Left lung (tissue), 10 donors: ENCODE measurements around the gene CMTM6. TPM values are rescaled to one million over a fixed set of nuclear protein-coding genes. Genes with fewer than 3 reads are reported as not detected.

Experiments used
- ATAC-seq: fragments of 200-7000 bp; cut with Tn5 transposase; one replicate; pipeline ENCODE4 v1.9.1; 2020; ENCODE audit warnings: moderate library complexity
- DNase-seq, 4 donors: peaks; one replicate each; pipeline ENCODE4 v3.0.0-alpha.2; 2013 to 2020
- H3K27ac ChIP-seq, 2 donors: fragments of 200-600 bp; sonication (generic) in 1 of 2; one replicate each; pipeline versions ENCODE4 v1.5.0 to v1.8.0; 2020 to 2021
- H3K27me3 ChIP-seq, 2 donors: fragments of 200-600 bp; sonication (generic) in 1 of 2; one replicate each; pipeline versions ENCODE4 v1.5.0 to v1.8.0; 2020 to 2021
- H3K36me3 ChIP-seq, 2 donors: fragments of 200-600 bp; sonication (generic) in 1 of 2; one replicate each; pipeline versions ENCODE4 v1.5.0 to v1.8.0; 2020 to 2021
- H3K4me1 ChIP-seq, 2 donors: fragments of 200-600 bp; one replicate each; pipeline ENCODE4 v1.8.0; 2021
- H3K4me3 ChIP-seq, 2 donors: fragments of 200-600 bp; sonication (generic) in 1 of 2; one replicate each; pipeline versions ENCODE4 v1.5.0 to v1.8.0; 2020 to 2021; ENCODE audit warnings: mild to moderate bottlenecking in 1 of 2
- H3K9me3 ChIP-seq, 2 donors: fragments of 200-600 bp; sonication (generic) in 1 of 2; one replicate each; pipeline versions ENCODE4 v1.5.0 to v1.8.0; 2020 to 2021
- intact Hi-C, 2 donors: fragments of 100-400 bp; cut with DNase I; formaldehyde crosslinking; loops; one replicate each; pipeline versions ENCODE4 v1.11.2 to v1.14.2; 2022
- microRNA-seq, 2 donors: library from miRNA; unstranded; fragments of <30 nt; microRNA quantifications; one replicate each; pipeline ENCODE4, GENCODE V29; 2019
- polyA plus RNA-seq, 6 donors: library from polyadenylated mRNA; unstranded; fragments of 120-200 nt; gene quantifications; one replicate each; pipeline ENCODE4 v1.2.1, GENCODE V29; 2013; ENCODE audit not compliant: insufficient read length in 6 of 6
- total RNA-seq, 2 donors: library from RNA; stranded (reverse); fragmentation: NEBNext Ultra II Directional; extraction: Animal tissue kit (Norgen Biotek cat#: 25700); gene quantifications; one replicate each; pipeline ENCODE4 v1.2.1, GENCODE V29; 2021
- TF ChIP-seq, protein P1 (sequence below), 2 donors: fragments of 200-600 bp; sonication (generic) in 1 of 2; IDR thresholded peaks; one replicate each; pipeline versions ENCODE4 v1.5.0 to v1.8.0; 2021; ENCODE audit warnings: antibody characterized with exemption in 2 of 2
- donor health status: DM: no; HTN: yes; CAD: no.
- donor health status: DM: no; HTN: no; CAD: no.

Gene CMTM6
- total and polyA plus RNA-seq, 8 donors, result 67.9 to 91.2 (median 75.0) TPM

- DNase-seq, result no peak
- Histone ChIP-seq H3K9me3 (no peaks in the 10 kb centered on the region), H3K36me3 (no peaks in the 10 kb centered on the region), H3K27ac (peak overlapping the region in 1 of 2 donors; percentile 67), H3K4me1 (peaks cover 3 to 62% of the 10 kb centered on the region in 2 donors), H3K4me3 (no peak overlapping the region), H3K27me3 (no peaks in the 10 kb centered on the region)
- TF ChIP-seq, protein P1, sequence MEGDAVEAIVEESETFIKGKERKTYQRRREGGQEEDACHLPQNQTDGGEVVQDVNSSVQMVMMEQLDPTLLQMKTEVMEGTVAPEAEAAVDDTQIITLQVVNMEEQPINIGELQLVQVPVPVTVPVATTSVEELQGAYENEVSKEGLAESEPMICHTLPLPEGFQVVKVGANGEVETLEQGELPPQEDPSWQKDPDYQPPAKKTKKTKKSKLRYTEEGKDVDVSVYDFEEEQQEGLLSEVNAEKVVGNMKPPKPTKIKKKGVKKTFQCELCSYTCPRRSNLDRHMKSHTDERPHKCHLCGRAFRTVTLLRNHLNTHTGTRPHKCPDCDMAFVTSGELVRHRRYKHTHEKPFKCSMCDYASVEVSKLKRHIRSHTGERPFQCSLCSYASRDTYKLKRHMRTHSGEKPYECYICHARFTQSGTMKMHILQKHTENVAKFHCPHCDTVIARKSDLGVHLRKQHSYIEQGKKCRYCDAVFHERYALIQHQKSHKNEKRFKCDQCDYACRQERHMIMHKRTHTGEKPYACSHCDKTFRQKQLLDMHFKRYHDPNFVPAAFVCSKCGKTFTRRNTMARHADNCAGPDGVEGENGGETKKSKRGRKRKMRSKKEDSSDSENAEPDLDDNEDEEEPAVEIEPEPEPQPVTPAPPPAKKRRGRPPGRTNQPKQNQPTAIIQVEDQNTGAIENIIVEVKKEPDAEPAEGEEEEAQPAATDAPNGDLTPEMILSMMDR (IDR thresholded peaks at IDR 0.05), result no peak
- ATAC-seq, result no peak
- intact Hi-C loops, result no loop called here
These were observed 70.5 kb downstream of the CMTM6 start for GRCh38 chr3:32432045-32432710.

DNA sequence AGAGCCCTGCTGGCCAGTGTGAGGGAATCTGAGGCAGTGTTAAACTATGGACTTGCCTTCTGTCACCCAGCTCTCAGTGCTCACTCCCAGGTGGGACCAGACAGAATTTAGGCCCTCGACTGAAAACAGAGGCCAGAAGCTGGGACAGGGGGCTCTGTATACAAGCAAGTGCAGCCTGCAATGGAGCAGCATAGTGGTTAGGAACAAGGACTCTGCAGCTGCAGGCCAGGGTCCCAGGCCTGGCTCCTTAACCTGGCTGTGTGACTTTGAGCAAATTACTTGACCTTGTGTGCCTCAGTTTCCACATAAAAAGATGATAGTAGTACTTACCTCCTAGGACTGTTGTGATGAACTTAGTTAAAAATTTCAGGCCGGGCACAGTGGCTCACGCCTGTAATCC is 71.2 kb downstream of the CMTM6 start:
- Histone ChIP-seq H3K4me1 (peaks cover 3 to 56% of the 10 kb centered on the region in 2 donors), H3K27ac (no peak overlapping the region), H3K4me3 (no peak overlapping the region), H3K9me3 (no peaks in the 10 kb centered on the region), H3K27me3 (no peaks in the 10 kb centered on the region), H3K36me3 (no peaks in the 10 kb centered on the region)
- no peak for DNase-seq
- ATAC-seq, result no peak
- intact Hi-C loops, result no loop called here
- TF ChIP-seq, protein P1 (IDR thresholded peaks at IDR 0.05), result no peak

Small RNA genes within 50 kb of the gene (microRNA-seq; reads per million reads assigned to microRNA genes)
- 0 to 0.27 reads per million in 2 donors for gene MIR548AY

Other genes starting within 250 kb of the CMTM6 start
- gene CMTM7, start 111.0 kb downstream of the CMTM6 start, total RNA-seq, result 10 to 100 TPM; 46.7 to 50.4 TPM
- gene CMTM7, start 111.0 kb downstream of the CMTM6 start, polyA plus RNA-seq, result 10 to 100 TPM; 61.1 to 80.5 (median 72.1) TPM
- 10 to 100 TPM; 32.6 to 38.1 TPM for gene DYNC1LI1, start 68.0 kb upstream of the CMTM6 start, total RNA-seq
- 10 to 100 TPM; 37.2 to 44.2 (median 41.3) TPM for gene DYNC1LI1, start 68.0 kb upstream of the CMTM6 start, polyA plus RNA-seq
- gene CNOT10, start 182.3 kb upstream of the CMTM6 start, total RNA-seq, result 10 to 100 TPM; 27.8 to 37.1 TPM
- 10 to 100 TPM; 46.3 to 61.8 (median 53.4) TPM for gene CNOT10, start 182.3 kb upstream of the CMTM6 start, polyA plus RNA-seq